ENCODE measurements around the gene MIS18BP1.

MIS18BP1 gene

GRCh38 chr14:45181329-45181728 is 71.7 kb downstream of the MIS18BP1 start:
- TF ChIP-seq, protein P1, sequence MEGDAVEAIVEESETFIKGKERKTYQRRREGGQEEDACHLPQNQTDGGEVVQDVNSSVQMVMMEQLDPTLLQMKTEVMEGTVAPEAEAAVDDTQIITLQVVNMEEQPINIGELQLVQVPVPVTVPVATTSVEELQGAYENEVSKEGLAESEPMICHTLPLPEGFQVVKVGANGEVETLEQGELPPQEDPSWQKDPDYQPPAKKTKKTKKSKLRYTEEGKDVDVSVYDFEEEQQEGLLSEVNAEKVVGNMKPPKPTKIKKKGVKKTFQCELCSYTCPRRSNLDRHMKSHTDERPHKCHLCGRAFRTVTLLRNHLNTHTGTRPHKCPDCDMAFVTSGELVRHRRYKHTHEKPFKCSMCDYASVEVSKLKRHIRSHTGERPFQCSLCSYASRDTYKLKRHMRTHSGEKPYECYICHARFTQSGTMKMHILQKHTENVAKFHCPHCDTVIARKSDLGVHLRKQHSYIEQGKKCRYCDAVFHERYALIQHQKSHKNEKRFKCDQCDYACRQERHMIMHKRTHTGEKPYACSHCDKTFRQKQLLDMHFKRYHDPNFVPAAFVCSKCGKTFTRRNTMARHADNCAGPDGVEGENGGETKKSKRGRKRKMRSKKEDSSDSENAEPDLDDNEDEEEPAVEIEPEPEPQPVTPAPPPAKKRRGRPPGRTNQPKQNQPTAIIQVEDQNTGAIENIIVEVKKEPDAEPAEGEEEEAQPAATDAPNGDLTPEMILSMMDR (conservative IDR thresholded peaks at IDR 0.05; ENCODE audit: low read depth), result no peak

DNA sequence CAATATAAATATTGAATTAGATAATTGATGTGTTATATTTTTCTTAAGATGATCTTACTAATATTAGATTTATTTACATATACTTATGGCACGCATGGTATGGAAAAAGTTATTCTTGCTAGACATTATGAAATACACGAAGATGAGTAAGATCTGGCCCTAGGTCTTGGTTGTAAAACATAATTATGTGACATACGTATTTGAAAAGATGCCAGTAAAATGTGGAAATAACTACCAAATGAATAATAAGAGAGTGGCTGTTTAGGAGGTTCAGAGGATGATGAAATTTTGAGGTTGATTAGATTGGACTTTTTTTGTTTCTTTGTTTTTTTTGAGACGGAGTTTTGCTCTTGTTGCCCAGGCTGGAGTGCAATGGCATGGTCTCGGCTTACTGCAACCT is 75.9 kb downstream of the MIS18BP1 start:
- DNase-seq (ENCODE audit: low spot score), result peak; percentile 90

More at GRCh38 chr14:45181329-45181728, 71.7 kb downstream of the MIS18BP1 start:
- DNase-seq (ENCODE audit: low spot score), result no peak
- ChIA-PET CTCF (no interaction called here), POLR2A (ENCODE audit: low non-redundant PET) (no interaction called here)
- no peak overlapping the region for H3K27ac ChIP-seq

GRCh38 chr14:45169906-45170305 is 83.1 kb downstream of the MIS18BP1 start:
- no peak for DNase-seq (ENCODE audit: low spot score)
- POLR2A ChIA-PET (ENCODE audit: low non-redundant PET), result no interaction called here
- TF ChIP-seq, protein P1 (conservative IDR thresholded peaks at IDR 0.05; ENCODE audit: low read depth), result no peak
- CTCF ChIA-PET, result interaction anchor here (0.8 kb wide), 1 partner anchor 11 kb away, joined by 5 read pairs; no protein-coding TSS in a partner anchor
- no peak overlapping the region for H3K27ac ChIP-seq

More for the DNA sequence above, 75.9 kb downstream of the MIS18BP1 start:
- TF ChIP-seq, protein P1 (conservative IDR thresholded peaks at IDR 0.05; ENCODE audit: low read depth), result no peak
- CTCF ChIA-PET, result interaction anchor here (1.4 kb wide), 1 partner anchor 20 kb away, joined by 4 read pairs; no protein-coding TSS in a partner anchor
- H3K27ac ChIP-seq, result peak overlapping the region; percentile 95
- POLR2A ChIA-PET (ENCODE audit: low non-redundant PET), result no interaction called here

- no peak overlapping the region for H3K27ac ChIP-seq
- CTCF ChIA-PET, result no interaction called here
- POLR2A ChIA-PET (ENCODE audit: low non-redundant PET), result no interaction called here
- TF ChIP-seq, protein P1 (conservative IDR thresholded peaks at IDR 0.05; ENCODE audit: low read depth), result no peak
- DNase-seq (ENCODE audit: low spot score), result no peak
Observed at GRCh38 chr14:45156067-45156466, 96.9 kb downstream of the MIS18BP1 start.
